Endothelial cell of umbilical vein (primary cell): ENCODE measurements around the gene PTPRE. TPM values are rescaled to one million over a fixed set of nuclear protein-coding genes. Genes with fewer than 3 reads are reported as not detected.

ENCODE experiments used
- BruUV-seq: library from RNA; stranded (reverse); fragments of 400-500 nt; replicated peaks from 2 replicates; lab custom pipeline; 2021; lab: Mats Ljungman, UMichigan
- CTCF ChIA-PET: fragments of 300-600, 350-600 bp; sonication (Branson Sonifier 250); formaldehyde crosslinking; loops from one replicate; lab custom pipeline; 2021; ENCODE audit warnings: antibody characterized with exemption, inconsistent platforms; lab: Charles Lee
- POLR2A ChIA-PET: fragments of 300-600, 350-600 bp; sonication (Branson Sonifier 250); formaldehyde crosslinking; loops from one replicate; lab custom pipeline; 2021; ENCODE audit warnings: antibody characterized with exemption, inconsistent platforms; lab: Charles Lee
- DNase-seq: peaks from one replicate; pipeline ENCODE4 v3.0.0-alpha.2; 2011; ENCODE audit warnings: low read depth, low spot score
- FAIRE-seq: peaks from 2 replicates; lab custom pipeline; 2011; peaks lifted over from hg19 to GRCh38; lab: Jason Lieb, UNC
- H2AFZ ChIP-seq: 2 replicates; pipeline ENCODE4 v1.6.0; 2012; ENCODE audit warnings: low read depth, low read length, control low read depth, inconsistent platforms
- H3K27ac ChIP-seq: 2 replicates; pipeline ENCODE4 v1.5.1; 2011; ENCODE audit warnings: low read depth, mild to moderate bottlenecking, control low read depth, low read length, moderate library complexity; ENCODE audit not compliant: insufficient read depth
- H3K27me3 ChIP-seq, 2 experiments: 2 replicates each; pipeline versions ENCODE4 v1.6.0 to v1.6.1; 2011; ENCODE audit warnings: low read length in 2 of 2, mixed read lengths in 1 of 2; ENCODE audit not compliant: control insufficient read depth in 2 of 2, insufficient read depth in 2 of 2
- H3K36me3 ChIP-seq, 2 experiments: 2 replicates in 1 of 2; 3 replicates in 1 of 2; pipeline ENCODE4 v1.5.1; 2011; ENCODE audit warnings: low read length in 2 of 2, mild to moderate bottlenecking in 1 of 2, moderate library complexity in 1 of 2; ENCODE audit not compliant: control insufficient read depth in 2 of 2, insufficient read depth in 2 of 2; ENCODE audit errors: extremely low read depth in 1 of 2
- H3K4me1 ChIP-seq: 3 replicates; pipeline ENCODE4 v1.5.1; 2011; ENCODE audit warnings: mild to moderate bottlenecking, low read length; ENCODE audit not compliant: control insufficient read depth, insufficient read depth; ENCODE audit errors: extremely low read depth
- H3K4me2 ChIP-seq: 2 replicates; pipeline ENCODE4 v1.6.1; 2011; ENCODE audit warnings: low read length, control low read depth, mixed read lengths; ENCODE audit not compliant: insufficient read depth
- H3K4me3 ChIP-seq, 3 experiments: fragments of 200-600 bp in 1 of 3; sonication (generic), shearing (Covaris generic) in 1 of 3; replicated peaks in 1 of 3; 2 replicates each; pipeline ENCODE4 v1.5.1; 2011 to 2016; ENCODE audit warnings: control low read depth in 3 of 3, low read length in 3 of 3, mild to moderate bottlenecking in 2 of 3, inconsistent platforms in 1 of 3, low read depth in 1 of 3, moderate library complexity in 1 of 3; ENCODE audit not compliant: insufficient read depth in 1 of 3
- H3K79me2 ChIP-seq: 2 replicates; pipeline ENCODE4 v1.6.0; 2012; ENCODE audit warnings: low read length, inconsistent platforms; ENCODE audit not compliant: control insufficient read depth, insufficient read depth
- H3K9ac ChIP-seq: replicated peaks from 2 replicates; pipeline ENCODE3; 2011; ENCODE audit warnings: low read length, control low read depth; ENCODE audit not compliant: insufficient read depth; ENCODE audit errors: extremely low read depth
- H3K9me1 ChIP-seq: replicated peaks from 3 replicates; pipeline ENCODE4 v1.6.0; 2011; ENCODE audit warnings: mild to moderate bottlenecking, low read length; ENCODE audit not compliant: control insufficient read depth, insufficient read depth; ENCODE audit errors: extremely low read depth
- H3K9me3 ChIP-seq: replicated peaks from 2 replicates; pipeline ENCODE4 v1.5.1; 2012; ENCODE audit warnings: low read length, inconsistent platforms; ENCODE audit not compliant: control insufficient read depth, insufficient read depth
- H4K20me1 ChIP-seq: replicated peaks from 2 replicates; pipeline ENCODE3; 2011; ENCODE audit warnings: mild to moderate bottlenecking, low read length; ENCODE audit not compliant: control insufficient read depth, insufficient read depth; ENCODE audit errors: extremely low read depth
- EZH2 ChIP-seq: IDR thresholded peaks from 2 replicates; pipeline ENCODE4 v1.6.1; 2012; ENCODE audit warnings: borderline replicate concordance, low read depth, mild to moderate bottlenecking, moderate library complexity, low read length, inconsistent platforms; ENCODE audit not compliant: severe bottlenecking
- FOS ChIP-seq: IDR thresholded peaks from 2 replicates; pipeline ENCODE4 v1.6.1; 2011; ENCODE audit warnings: mild to moderate bottlenecking, low read length, moderate library complexity, borderline replicate concordance; ENCODE audit not compliant: insufficient read depth
- GATA2 ChIP-seq: IDR thresholded peaks from 2 replicates; pipeline ENCODE4 v1.7.0; 2011; ENCODE audit warnings: low read depth, mild to moderate bottlenecking, moderate library complexity, mixed read lengths, low read length; ENCODE audit not compliant: insufficient read length, insufficient read depth
- JUN ChIP-seq: IDR thresholded peaks from 2 replicates; pipeline ENCODE4 v1.6.1; 2011; ENCODE audit warnings: borderline replicate concordance, low read depth; ENCODE audit not compliant: insufficient read length, insufficient read depth
- MYC ChIP-seq: IDR thresholded peaks from one replicate; pipeline ENCODE4 v1.6.1; 2011; ENCODE audit warnings: mild to moderate bottlenecking, low read depth, low read length
- POLR2A ChIP-seq: IDR thresholded peaks from 2 replicates; pipeline ENCODE4 v1.6.1; 2012; ENCODE audit warnings: low read depth, mild to moderate bottlenecking, control low read depth, low read length
- POLR2AphosphoS5 ChIP-seq: IDR thresholded peaks from 2 replicates; pipeline ENCODE4 v1.6.1; 2012; ENCODE audit warnings: low read depth, mild to moderate bottlenecking, control low read depth, low read length, moderate library complexity; ENCODE audit not compliant: insufficient read depth
- dilution Hi-C: fragments of 300-500 bp; cut with MboI; formaldehyde crosslinking; loops from one replicate; pipeline ENCODE4 v1.15.0; 2019; ENCODE audit warnings: low sequenced_read_pairs; ENCODE audit not compliant: extremely low pct_ligation_motif_present
- intact Hi-C: fragments of 100-400 bp; cut with micrococcal nuclease; formaldehyde crosslinking; loops from one replicate; pipeline ENCODE4 v1.10.0; 2022
- polyA plus RNA-seq, 4 experiments: library from polyadenylated mRNA; depleted of rRNA in 3 of 4; stranded (reverse) in 3 of 4; unstranded in 1 of 4; fragments of >200 nt; gene quantifications; 2 replicates each; pipeline versions ENCODE4 v1.2.1 to v1.2.3, GENCODE V29; 2011 to 2012; ENCODE audit warnings: missing spikeins in 1 of 4
- total RNA-seq: library from RNA; stranded (reverse); gene quantifications from 2 replicates; pipeline ENCODE4 v1.2.3, GENCODE V29; 2021
- TF ChIP-seq, protein P1 (sequence below), 2 donors: IDR thresholded peaks; 1 replicate in 1 of 2; 2 replicates in 1 of 2; pipeline ENCODE4 v1.5.1; 2011; ENCODE audit warnings: low read length in 2 of 2, mild to moderate bottlenecking in 2 of 2, moderate library complexity in 2 of 2, control low read depth in 1 of 2, inconsistent platforms in 1 of 2, low read depth in 1 of 2; ENCODE audit not compliant: insufficient read depth in 1 of 2; ENCODE audit errors: extremely low read depth in 1 of 2
- TF ChIP-seq, protein P2 (sequence below): IDR thresholded peaks from 2 replicates; pipeline ENCODE4 v1.6.1; 2011; ENCODE audit not compliant: insufficient read depth, insufficient read length

The PTPRE gene
- total and polyA plus RNA-seq, 2 donors (not counting 3 experiments of a cell fraction or from before 2014, with no cell fraction given) = 37.3 to 116 TPM

DNA sequence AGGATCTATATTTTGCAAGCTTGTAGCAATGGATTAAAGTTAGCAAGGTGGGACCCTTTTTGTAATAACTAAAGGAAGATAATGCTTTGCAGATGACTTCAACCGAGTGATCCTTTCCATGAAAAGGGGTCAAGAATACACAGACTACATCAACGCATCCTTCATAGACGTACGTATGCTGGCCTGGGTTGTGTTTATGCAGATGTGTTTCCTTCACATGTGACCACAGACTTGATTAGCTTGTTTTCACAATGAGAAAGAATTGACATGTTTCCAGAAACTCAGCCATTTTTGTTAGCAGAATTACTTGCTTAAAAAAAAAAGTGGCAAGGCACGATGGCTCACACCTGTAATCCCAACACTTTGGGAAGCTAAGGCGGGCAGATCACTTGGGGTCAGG is 165.1 kb downstream of the PTPRE start:
- Histone ChIP-seq H3K79me2 (no peaks in the 10 kb centered on the region), H3K4me3 (no peak overlapping the region), H4K20me1 (no peaks in the 10 kb centered on the region), H3K27me3 (no peaks in the 10 kb centered on the region), H3K27ac (no peak overlapping the region), H3K4me2 (no peak overlapping the region), H3K9me1 (no peaks in the 10 kb centered on the region), H3K9ac (no peak overlapping the region), H3K4me1 (peaks cover 2% of the 10 kb centered on the region), H2AFZ (no peak overlapping the region), H3K36me3 (peaks cover 28 to 70% of the 10 kb centered on the region in 2 experiments), H3K9me3 (no peaks in the 10 kb centered on the region)
- CTCF ChIA-PET = interaction anchor here (1.3 to 4.3 kb wide), 3 partner anchors 9 to 202 kb away, joined by 3 to 108 read pairs (median 8); partner anchors contain the start of gene PTPRE
- FAIRE-seq = peak; percentile 77
- POLR2A ChIA-PET = no interaction called here
- intact Hi-C loops = no loop called here
- DNase-seq = peak; percentile 24
- TF ChIP-seq JUN (no peak), POLR2A (no peak), FOS (no peak), MYC (no peak), EZH2 (no peak), GATA2 (no peak), POLR2AphosphoS5 (no peak)
- TF ChIP-seq, protein P1, sequence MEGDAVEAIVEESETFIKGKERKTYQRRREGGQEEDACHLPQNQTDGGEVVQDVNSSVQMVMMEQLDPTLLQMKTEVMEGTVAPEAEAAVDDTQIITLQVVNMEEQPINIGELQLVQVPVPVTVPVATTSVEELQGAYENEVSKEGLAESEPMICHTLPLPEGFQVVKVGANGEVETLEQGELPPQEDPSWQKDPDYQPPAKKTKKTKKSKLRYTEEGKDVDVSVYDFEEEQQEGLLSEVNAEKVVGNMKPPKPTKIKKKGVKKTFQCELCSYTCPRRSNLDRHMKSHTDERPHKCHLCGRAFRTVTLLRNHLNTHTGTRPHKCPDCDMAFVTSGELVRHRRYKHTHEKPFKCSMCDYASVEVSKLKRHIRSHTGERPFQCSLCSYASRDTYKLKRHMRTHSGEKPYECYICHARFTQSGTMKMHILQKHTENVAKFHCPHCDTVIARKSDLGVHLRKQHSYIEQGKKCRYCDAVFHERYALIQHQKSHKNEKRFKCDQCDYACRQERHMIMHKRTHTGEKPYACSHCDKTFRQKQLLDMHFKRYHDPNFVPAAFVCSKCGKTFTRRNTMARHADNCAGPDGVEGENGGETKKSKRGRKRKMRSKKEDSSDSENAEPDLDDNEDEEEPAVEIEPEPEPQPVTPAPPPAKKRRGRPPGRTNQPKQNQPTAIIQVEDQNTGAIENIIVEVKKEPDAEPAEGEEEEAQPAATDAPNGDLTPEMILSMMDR (IDR thresholded peaks at IDR 0.05; ENCODE audit: extremely low read depth in 1 of 2, insufficient read depth in 1 of 2, low read depth in 1 of 2, low read length in 2 of 2) = no peak
- TF ChIP-seq, protein P2, sequence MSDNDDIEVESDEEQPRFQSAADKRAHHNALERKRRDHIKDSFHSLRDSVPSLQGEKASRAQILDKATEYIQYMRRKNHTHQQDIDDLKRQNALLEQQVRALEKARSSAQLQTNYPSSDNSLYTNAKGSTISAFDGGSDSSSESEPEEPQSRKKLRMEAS = no peak
- dilution Hi-C loops = no loop called here
- BruUV-seq = no TSS peak
